Transverse colon (tissue), 4 donors: ENCODE measurements around the gene CNTNAP2.

Experiments used
- CTCF ChIP-seq, 5 experiments: fragments of 200-600 bp in 3 of 5; fragments of 450-650 bp in 2 of 5; sonication (generic) in 3 of 5; IDR thresholded peaks; 1 replicate in 2 of 5; 2 replicates in 3 of 5; pipeline ENCODE4 v1.5.1; 2016 to 2017; ENCODE audit warnings: antibody characterized with exemption in 5 of 5, inconsistent platforms in 3 of 5, mild to moderate bottlenecking in 2 of 5, moderate library complexity in 1 of 5
- POLR2AphosphoS5 ChIP-seq, 3 donors: sonication (generic); formaldehyde crosslinking; IDR thresholded peaks; one replicate each; pipeline ENCODE4 v1.6.1; 2016; ENCODE audit warnings: antibody characterized with exemption in 3 of 3

GRCh38 chr7:146074195-146074765, 42.3 kb upstream of the CNTNAP2 start:
- TF ChIP-seq CTCF (IDR thresholded peaks at IDR 0.05) (no peak), POLR2AphosphoS5 (IDR thresholded peaks at IDR 0.05) (no peak)
